ENCODE results near the gene MYF6. TPM values are rescaled to one million over a fixed set of nuclear protein-coding genes. Genes with fewer than 3 reads are reported as not detected.

The MYF6 gene
- polyA plus RNA-seq, 3 donors, result not detected

DNA sequence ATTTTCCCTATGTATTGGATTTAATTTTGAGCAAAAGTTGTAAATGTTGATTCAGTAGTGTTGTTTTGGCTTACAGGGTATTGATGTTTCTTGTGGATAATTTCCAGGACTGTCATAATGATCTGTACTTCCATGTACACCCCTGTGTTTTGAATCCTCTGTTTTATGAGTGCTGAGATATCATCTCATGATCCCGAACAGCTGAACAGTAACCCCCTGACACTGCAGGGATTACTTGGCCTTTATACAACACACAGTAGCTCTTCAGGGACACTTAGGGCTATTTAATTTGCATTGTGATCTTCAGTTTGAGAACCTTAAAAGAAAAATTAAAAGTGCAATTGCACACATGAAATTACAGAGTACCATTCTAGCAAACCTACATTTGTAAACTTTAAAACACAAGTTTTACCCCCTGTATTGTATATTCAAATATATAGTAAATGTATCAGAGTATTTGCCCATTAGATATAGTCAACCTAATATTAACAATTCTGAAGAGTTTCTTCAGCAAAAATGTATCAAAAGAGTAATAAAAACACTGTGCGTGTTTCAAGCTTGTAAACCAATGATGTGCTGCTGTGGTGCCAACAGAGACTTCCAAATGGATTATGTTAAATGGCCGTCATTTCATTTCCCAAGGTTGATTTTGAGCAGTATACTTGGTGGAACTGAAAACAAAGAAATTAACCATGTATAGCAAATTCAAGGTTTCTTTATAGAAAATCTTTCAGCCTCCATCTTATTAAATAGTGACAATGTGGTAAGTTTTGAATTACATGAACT, 27.9 kb upstream of the MYF6 start:
- Histone ChIP-seq H2AFZ (ENCODE audit: insufficient read depth, low read depth, low read length, poor library complexity, severe bottlenecking) (no peak overlapping the region), H3K9ac (ENCODE audit: insufficient read depth, low read length, poor library complexity, severe bottlenecking) (no peak overlapping the region), H3K4me3 (replicated peaks in 1 of 3; ENCODE audit: low read depth in 2 of 3, low read length in 3 of 3) (no peak overlapping the region), H3K4me1 (ENCODE audit: control insufficient read depth in 1 of 2, insufficient read depth in 2 of 2, low read length in 2 of 2) (no peaks in the 10 kb centered on the region), H3K36me3 (replicated peaks in 1 of 2; ENCODE audit: control insufficient read depth in 1 of 2, insufficient read depth in 2 of 2, low read length in 2 of 2) (no peaks in the 10 kb centered on the region), H3K9me3 (replicated peaks in 1 of 2; ENCODE audit: control insufficient read depth in 1 of 2, insufficient read depth in 1 of 2, low read length in 2 of 2) (no peaks in the 10 kb centered on the region), H3K4me2 (replicated peaks; ENCODE audit: extremely low read depth, low read length, poor library complexity, severe bottlenecking) (no peak overlapping the region), H4K20me1 (ENCODE audit: insufficient read depth, low read length) (no peaks in the 10 kb centered on the region), H3K27ac (ENCODE audit: low read depth in 1 of 2, low read length in 2 of 2) (no peak overlapping the region), H3K27me3 (ENCODE audit: control insufficient read depth in 2 of 2, insufficient read depth in 2 of 2, low read length in 2 of 2) (no peaks in the 10 kb centered on the region), H3K79me2 (ENCODE audit: insufficient read depth, low read length) (no peaks in the 10 kb centered on the region)
- TF ChIP-seq, protein P1, sequence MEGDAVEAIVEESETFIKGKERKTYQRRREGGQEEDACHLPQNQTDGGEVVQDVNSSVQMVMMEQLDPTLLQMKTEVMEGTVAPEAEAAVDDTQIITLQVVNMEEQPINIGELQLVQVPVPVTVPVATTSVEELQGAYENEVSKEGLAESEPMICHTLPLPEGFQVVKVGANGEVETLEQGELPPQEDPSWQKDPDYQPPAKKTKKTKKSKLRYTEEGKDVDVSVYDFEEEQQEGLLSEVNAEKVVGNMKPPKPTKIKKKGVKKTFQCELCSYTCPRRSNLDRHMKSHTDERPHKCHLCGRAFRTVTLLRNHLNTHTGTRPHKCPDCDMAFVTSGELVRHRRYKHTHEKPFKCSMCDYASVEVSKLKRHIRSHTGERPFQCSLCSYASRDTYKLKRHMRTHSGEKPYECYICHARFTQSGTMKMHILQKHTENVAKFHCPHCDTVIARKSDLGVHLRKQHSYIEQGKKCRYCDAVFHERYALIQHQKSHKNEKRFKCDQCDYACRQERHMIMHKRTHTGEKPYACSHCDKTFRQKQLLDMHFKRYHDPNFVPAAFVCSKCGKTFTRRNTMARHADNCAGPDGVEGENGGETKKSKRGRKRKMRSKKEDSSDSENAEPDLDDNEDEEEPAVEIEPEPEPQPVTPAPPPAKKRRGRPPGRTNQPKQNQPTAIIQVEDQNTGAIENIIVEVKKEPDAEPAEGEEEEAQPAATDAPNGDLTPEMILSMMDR (IDR thresholded peaks at IDR 0.05), result no peak
- peaks cover 0 to 3% (median 1%) of the 10 kb centered on the region in 3 donors for H3K27me3 Mint-ChIP-seq (ENCODE audit: low read depth in 3 of 3)
- no peaks in the 10 kb centered on the region for H3K4me1 Mint-ChIP-seq
- DNase-seq, result no peak
- no peaks in the 10 kb centered on the region for H3K36me3 Mint-ChIP-seq
- H3K27ac Mint-ChIP-seq, result no peak overlapping the region
- intact Hi-C loops (cut with micrococcal nuclease), result no loop called here
- WGBS (ENCODE audit: insufficient coverage), result no CpG with 5 or more reads among the region's 3 CpGs
- H3K4me3 Mint-ChIP-seq, result no peak overlapping the region
- peaks cover 0 to 2% (median 0%) of the 10 kb centered on the region in 7 donors for H3K9me3 Mint-ChIP-seq

DNA sequence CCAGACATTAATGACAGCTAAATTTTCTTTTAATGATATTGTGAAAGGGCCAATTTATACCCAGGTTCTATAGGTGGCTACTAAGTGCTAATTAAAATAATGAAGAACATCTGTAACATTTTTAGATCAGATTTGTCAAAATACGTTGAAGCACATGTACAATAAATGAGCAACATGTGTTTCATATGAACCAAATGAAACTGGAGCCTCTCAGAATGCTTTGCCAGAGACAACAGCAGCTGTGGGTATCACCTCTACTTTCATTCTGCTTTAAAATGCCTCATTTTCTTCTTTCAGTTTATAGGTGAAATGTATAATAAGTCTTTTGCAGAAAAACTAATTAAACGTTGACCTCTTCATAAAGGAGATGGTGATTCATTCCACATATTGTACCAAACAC, 26.1 kb upstream of the MYF6 start:
- intact Hi-C loops (cut with micrococcal nuclease), result no loop called here
- Histone ChIP-seq H3K4me1 (ENCODE audit: control insufficient read depth in 1 of 2, insufficient read depth in 2 of 2, low read length in 2 of 2) (no peaks in the 10 kb centered on the region), H3K9ac (ENCODE audit: insufficient read depth, low read length, poor library complexity, severe bottlenecking) (no peak overlapping the region), H3K4me2 (replicated peaks; ENCODE audit: extremely low read depth, low read length, poor library complexity, severe bottlenecking) (no peak overlapping the region), H3K27ac (ENCODE audit: low read depth in 1 of 2, low read length in 2 of 2) (no peak overlapping the region), H3K9me3 (replicated peaks in 1 of 2; ENCODE audit: control insufficient read depth in 1 of 2, insufficient read depth in 1 of 2, low read length in 2 of 2) (no peaks in the 10 kb centered on the region), H2AFZ (ENCODE audit: insufficient read depth, low read depth, low read length, poor library complexity, severe bottlenecking) (no peak overlapping the region), H3K79me2 (ENCODE audit: insufficient read depth, low read length) (no peaks in the 10 kb centered on the region), H4K20me1 (ENCODE audit: insufficient read depth, low read length) (no peaks in the 10 kb centered on the region), H3K27me3 (ENCODE audit: control insufficient read depth in 2 of 2, insufficient read depth in 2 of 2, low read length in 2 of 2) (no peaks in the 10 kb centered on the region), H3K4me3 (replicated peaks in 1 of 3; ENCODE audit: low read depth in 2 of 3, low read length in 3 of 3) (no peak overlapping the region), H3K36me3 (replicated peaks in 1 of 2; ENCODE audit: control insufficient read depth in 1 of 2, insufficient read depth in 2 of 2, low read length in 2 of 2) (no peaks in the 10 kb centered on the region)
- peaks cover 0 to 2% (median 0%) of the 10 kb centered on the region in 7 donors for H3K9me3 Mint-ChIP-seq
- H3K4me3 Mint-ChIP-seq, result no peak overlapping the region
- H3K4me1 Mint-ChIP-seq, result no peaks in the 10 kb centered on the region
- no peak overlapping the region for H3K27ac Mint-ChIP-seq
- 80% methylated on average over 1 of the region's 2 CpGs for WGBS (ENCODE audit: insufficient coverage)
- no peaks in the 10 kb centered on the region for H3K36me3 Mint-ChIP-seq
- TF ChIP-seq, protein P1 (IDR thresholded peaks at IDR 0.05), result no peak
- peaks cover 0 to 3% (median 2%) of the 10 kb centered on the region in 3 donors for H3K27me3 Mint-ChIP-seq (ENCODE audit: low read depth in 3 of 3)
- no peak for DNase-seq

Data from CD14-positive monocyte (primary cell).